ENCODE data around the gene F12.

- TF ChIP-seq MAX (IDR thresholded peaks at IDR 0.05) (no peak), CTCF (IDR thresholded peaks at IDR 0.05 in 2 of 3, conservative IDR thresholded peaks at IDR 0.05 in 1 of 3; ENCODE audit: borderline replicate concordance in 1 of 3, insufficient read depth in 1 of 3, low read depth in 2 of 3, low read length in 2 of 3) (peak in 2 of 3 experiments; percentile 55 to 69; a peak in 4 of 6 replicates), REST (IDR thresholded peaks at IDR 0.05; ENCODE audit: low read depth) (no peak), EZH2 (IDR thresholded peaks at IDR 0.05) (no peak), POLR2A (IDR thresholded peaks at IDR 0.05; ENCODE audit: borderline replicate concordance, extremely low read depth, insufficient read depth, insufficient read length) (no peak), ZBTB33 (IDR thresholded peaks at IDR 0.05; ENCODE audit: extremely low read depth, insufficient replicate concordance, low read length) (peak; percentile 13), ELF1 (IDR thresholded peaks at IDR 0.05; ENCODE audit: borderline replicate concordance, low read depth) (no peak), POLR2AphosphoS5 (IDR thresholded peaks at IDR 0.05; ENCODE audit: low read depth, low read length) (peak; percentile 79)
Measured at GRCh38 chr5:177403792-177404640, 5.3 kb downstream of the F12 start.
